Fibroblast of upper back skin (primary cell): ENCODE data around the gene AJM1.
A peak's percentile ranks its signal among the peaks of the same experiment; 100 is the strongest.
"Not testable (repeated sequence)": the region's sequence is repeated elsewhere in the genome, so short reads cannot be mapped to it uniquely, and the experiment has no call there.

ENCODE experiments used
- DNase-seq: peaks from one replicate; pipeline ENCODE4 v3.0.0-alpha.2; 2013

AJM1 gene

DNA sequence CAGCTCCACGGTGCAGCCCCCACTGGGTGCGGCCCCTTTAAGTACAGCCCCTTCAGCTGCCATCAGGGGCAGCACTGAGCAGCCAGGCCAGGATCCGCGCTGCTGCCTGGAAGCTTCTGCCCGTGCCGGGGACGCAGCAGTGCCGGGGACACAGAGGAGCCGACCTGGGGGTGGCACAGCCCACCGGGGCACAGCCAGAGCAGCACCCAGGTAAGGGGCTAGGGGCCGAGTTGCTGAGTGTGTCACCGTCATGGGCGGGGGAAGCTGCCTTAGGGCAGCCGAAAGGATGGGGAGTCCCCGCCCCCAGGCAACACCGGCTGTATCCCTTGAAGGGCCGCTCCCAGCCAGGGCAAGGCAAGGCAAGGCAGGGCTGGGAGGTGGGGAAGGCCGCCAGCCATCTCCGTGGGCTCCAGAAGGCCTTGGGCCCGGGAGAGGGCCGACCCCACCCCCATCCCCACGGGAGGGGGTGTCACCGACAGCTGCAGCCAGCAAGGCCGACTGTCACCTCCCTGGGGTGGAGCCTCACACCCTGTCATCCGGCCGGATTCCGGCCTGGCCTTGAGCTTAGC, at the start of gene AJM1:
AJM1 (plus strand) TSS at position 99 of the 569 bp plus-strand sequence. CDS start 1,937 bp downstream, outside the sequence.
- DNase-seq, result peak; percentile 69

DNA sequence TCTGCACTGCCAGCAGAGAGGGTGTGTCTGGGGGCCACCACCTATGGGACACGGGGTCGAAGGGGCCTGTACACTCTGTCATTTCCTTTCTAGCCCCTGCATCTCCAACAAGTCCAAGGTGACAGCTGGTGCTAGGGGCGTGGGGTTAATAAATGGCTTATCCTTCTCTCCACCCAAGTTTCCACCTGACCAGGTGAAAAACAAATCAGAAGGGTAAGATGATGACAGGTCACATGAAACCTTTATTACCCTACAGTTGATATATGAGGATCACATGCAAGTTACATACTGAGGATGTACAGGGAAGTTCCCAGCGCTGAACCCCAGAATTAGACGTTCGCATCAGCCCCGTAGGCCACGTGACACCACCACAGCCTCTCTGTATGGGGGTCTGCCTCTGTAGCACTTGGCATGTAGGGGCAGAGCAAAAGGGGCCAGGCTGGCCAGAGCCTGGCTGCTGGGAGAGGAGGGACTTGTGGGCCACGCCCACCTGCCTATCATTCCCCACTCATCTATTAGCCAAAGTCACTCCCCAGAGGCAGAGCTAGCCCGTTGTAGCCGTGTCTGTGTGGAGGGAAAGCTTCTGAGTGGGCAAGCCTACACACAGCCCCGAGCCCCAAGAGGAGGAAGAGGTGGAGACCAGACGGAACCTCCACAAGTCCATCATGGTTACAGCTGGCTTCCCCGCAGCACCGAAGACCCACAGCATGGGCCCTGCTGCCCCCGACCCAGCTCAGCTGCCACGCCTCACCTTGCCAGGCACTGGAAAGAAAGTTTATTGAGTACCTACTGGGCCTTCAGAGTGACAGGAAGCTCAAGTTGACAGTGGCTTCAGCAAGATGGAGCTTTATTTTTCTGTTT, 49.0 kb upstream of the AJM1 start:
- DNase-seq, result no peak

DNA sequence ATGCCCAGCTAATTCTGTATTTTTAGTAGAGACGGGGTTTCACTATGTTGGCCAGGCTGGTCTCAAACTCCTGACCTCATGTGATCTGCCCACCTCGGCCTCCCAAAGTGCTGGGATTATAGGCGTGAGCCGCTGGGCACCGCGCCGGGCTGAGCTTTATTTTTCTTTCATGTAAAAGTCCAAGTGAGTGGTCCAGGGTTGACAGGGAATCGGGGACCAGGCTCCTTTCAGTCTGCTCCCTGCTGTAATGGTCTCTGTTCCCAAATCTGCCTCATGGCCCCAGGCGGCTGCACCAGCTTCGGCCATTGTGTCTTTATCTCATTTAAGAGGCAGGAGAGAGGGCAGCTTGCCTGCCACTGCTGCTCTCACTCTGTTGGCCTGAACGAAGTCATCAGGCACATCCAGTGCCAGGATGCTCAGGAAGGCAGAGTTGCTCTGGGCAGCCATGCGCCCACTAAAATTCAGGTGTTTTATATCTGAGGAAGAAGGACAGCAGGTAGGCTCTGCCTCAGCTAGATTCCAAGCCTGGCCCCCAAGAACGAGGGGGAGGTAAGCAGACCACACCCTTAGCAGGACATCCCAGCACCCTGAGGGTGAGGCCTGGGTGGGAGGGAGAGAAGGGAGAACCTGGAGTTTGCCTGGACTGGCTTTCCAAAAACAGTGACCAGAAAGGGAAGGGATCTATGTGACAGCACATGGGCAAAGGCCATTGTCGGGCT, 47.8 kb upstream of the AJM1 start:
- DNase-seq, result no peak

DNA sequence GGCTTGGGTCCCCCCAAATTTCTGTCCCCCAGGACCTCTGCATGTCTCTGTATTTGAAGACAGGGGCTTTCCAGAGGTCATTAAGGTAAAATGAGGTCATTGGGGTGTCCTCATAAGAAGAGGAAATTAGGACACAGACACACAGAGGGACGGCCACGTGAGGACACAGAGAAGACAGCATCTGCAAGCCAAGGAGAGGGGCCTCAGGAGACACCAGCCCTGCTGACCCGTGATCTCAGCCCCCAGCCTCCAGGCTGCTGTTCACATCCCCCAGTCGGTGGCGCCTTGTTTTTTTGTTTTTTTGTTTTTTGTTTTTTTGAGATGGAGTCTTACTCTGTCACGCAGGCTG, 47.3 kb upstream of the AJM1 start:
- no peak for DNase-seq

DNA sequence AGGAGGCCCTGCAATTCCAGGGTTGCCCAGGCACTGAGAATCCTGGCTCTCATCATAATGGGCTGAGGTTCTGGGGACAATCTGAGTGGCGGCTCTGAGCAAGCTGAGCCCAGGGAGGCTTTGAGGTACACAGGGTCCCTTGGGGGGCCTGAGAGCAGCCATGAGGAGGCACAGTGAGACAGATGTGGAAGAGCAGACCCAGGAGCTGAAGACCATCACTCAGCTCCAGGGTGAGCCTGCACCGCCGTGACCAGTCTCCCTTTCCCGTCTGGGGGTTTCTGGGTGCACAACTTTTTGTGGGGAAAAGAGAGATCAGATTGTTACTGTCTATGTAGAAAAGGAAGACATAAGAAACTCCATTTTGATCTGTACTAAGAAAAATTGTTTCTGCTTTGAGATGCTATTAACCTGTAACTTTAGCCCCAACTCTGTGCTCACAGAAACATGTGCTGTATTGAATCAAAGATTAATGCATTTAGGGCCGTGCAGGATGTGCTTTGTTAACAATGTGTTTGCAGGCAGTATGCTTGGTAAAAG, 46.0 kb upstream of the AJM1 start, which contains the start of gene CCDC183:
CCDC183 (plus strand) TSS at position 101 of the 537 bp plus-strand sequence; CDS start at position 161, 60 bp downstream.
- DNase-seq, result no peak

DNA sequence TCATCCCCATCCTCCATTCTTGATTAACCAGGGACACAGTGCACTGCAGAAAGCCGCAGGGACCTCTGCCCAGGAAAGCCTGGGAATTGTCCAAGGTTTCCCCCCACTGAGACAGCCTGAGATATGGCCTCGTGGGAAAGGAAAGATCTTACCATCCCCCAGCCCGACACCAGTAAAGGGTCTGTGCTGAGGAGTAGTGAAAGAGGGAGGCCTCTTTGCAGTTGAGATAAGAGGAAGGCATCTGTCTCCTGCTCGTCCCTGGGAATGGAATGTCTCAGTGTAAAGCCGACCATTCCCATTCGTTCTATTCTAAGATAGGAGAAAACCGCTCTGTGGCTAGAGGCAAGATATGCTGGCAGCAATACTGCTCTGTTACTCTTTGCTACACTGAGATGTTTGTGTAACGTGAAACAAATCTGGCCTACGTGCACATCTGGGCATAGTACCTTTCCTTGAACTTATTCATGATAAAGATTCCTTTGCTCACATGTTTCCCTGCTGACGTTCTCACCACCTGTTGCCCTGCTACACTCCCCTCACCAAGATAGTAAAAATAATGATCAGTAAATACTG, 45.4 kb upstream of the AJM1 start:
- peak; percentile 42 for DNase-seq

DNA sequence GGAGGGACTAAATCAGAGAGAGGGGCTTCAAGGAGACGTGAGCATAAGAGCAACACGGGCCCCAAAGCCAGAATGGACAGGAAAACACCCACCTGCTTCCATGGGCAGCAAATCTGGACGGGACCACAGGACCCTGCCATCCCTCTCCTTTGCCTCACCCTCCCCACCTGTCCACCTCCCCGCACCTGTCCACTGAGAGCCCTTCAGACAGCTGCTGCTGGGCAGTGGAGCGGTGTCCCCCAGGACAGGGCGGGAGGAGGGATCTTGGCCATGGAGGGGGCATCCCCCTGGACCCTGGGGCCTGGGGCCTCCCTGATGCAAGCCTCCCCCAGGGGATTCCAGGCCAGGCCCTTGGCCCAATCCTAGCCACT, 43.6 kb upstream of the AJM1 start:
- DNase-seq, result no peak

DNA sequence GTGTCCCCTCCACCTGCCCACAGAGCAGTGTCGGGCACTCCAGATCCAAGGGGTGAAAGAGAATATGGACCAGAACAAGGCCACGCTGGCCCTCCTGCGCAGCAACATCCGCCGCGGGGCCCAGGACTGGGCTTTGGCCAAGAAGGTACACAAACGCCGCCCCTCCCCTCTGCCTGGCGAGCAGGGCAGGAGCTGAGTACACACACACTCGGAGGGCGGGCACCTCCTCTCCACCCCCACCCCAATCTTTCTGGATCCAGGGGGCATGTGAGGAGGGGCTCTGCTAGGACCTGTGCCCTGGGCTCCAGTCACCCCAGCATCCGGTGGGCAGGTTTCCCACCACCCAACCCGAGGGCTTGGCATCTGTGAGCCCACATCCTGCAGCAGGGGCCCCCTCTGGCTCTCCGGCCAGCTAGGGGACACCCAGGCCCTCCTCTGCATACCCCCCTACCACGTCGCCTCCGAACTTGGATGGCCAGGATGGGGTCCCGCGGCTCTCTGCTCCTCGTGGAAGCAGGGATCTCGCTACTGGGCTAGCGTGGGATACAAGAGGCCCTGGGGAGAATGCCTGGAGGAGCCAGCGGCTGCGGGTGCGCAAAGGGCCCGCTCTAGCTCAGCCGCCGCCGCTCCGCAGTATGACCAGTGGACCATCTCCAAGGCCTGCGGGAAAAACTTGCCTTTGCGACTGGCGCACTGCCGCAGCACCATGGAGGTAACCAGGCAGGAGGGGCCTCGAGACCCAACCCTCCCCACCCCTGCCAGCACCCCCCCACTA, 43.0 kb upstream of the AJM1 start:
- no peak for DNase-seq

DNA sequence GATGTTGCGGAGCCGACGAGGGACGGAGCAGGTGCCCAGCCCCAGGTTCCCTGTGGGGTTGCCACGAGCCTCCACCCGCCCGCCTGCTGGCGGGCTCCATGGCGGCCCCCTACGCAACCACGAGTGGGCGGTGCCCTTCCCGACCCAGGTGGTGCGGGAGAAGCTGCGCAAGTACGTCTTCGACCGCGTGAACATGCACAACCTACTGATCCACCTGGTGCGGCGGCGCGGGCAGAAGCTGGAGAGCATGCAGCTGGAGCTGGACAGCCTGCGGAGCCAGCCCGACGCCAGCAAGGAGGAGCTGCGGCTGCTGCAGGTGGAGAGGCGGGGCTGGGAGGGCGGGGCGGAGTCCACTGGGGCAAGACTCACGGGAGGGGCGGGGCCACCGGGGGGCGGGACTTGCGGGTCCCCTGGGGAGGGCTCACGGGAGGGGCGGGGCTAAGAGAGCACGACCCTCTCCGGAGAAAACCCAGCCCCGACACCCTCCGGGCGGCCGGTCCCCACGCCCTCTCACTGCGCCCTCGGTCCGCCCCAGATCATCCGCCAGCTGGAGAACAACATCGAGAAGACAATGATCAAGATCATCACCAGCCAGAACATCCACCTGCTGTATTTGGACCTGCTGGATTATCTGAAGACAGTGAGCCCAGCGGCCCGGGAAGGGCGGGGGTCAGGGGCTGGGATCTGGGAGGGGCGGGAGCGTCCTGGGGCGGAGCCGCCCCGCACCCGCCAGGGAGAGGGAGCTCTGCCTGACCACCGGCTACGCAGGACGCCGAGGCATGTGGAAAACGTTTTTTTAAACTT, 42.2 kb upstream of the AJM1 start:
- DNase-seq, result no peak

DNA sequence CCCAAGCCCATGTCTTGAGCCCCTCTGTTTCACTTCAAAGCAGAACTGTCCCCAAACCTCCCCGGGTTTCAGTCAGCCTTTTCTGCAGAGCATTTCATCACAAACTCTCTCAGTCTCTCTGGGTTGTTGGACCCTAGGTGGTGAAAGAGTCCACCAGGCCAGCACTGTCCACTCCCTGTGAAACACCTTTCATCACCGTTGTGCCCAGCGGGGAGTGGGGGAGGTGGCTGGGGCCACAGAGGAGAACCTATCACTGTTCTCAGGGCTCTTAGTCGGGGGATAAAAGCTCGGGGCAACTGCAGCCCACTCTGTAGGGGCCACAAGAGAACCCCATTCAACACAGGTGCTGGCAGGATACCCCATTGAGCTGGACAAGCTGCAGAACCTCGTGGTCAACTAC, 40.0 kb upstream of the AJM1 start:
- DNase-seq, result no peak

DNA sequence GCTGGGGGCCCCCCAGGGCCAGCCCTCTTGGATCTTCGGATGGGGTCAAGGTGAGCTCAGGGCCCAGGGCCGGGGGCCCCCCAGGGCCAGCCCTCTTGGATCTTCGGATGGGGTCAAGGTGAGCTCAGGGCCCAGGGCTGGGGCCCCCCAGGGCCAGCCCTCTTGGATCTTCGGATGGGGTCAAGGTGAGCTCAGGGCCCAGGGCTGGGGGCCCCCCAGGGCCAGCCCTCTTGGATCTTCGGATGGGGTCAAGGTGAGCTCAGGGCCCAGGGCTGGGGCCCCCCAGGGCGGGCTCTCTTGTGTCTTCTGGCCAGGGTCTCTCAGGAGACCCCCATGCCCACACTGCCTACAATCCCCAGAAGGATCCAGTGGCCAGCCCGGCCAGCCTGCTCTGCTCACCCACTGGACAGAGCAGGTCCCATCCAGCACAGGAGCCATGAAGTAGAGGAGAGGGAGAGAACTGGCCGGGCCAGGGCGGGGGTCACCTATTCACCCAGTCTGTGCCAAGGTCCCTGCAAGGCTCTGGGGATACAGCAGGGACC, 39.2 kb upstream of the AJM1 start:
- not testable (repeated sequence) for DNase-seq

DNA sequence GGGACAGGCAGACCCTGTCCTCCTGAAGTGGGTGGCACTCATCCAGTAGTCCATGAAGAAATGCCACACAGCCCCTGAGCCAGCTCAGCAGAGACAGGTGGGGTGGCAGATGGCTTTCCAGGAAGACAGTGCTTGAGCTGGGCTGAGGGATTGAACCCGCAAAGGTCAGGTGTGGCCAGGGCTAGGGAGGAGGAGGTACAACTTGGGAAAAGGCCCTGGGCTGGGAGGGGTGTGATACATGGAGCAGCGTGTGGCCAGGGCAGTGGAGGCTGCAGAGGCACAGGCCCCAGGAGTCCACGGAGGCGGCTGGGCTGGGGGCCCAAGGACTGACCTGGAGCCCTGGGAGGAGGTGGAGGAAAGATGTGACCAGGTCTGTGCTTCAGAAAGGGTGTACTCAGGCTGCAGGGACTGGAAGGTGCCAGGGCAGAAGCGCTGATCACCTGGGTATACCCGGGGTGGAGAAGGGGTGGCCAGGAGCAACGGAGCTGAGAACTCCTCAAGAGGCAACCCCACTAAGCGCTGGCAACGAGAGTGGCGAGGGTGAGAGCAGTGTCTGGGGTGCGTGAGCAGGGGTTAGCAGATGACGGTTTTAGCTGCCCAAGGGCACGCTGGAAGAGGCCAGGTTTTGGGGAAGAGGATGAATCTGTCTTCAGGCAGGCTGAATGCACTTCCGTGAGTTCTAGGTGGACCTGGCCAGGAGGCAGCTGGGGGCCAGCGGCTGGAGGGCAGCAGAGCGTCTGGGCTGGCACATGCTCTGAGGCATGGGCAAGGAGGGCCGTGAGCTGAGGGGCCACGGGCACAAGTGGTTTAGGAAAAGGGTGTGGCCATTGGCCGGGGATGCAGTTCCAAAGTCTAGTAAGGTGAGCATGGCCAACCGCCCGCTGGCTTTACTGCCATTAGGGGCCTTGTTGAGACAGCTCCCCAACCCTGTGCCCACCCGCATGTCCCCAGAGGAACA, 38.4 kb upstream of the AJM1 start:
- no peak for DNase-seq

DNA sequence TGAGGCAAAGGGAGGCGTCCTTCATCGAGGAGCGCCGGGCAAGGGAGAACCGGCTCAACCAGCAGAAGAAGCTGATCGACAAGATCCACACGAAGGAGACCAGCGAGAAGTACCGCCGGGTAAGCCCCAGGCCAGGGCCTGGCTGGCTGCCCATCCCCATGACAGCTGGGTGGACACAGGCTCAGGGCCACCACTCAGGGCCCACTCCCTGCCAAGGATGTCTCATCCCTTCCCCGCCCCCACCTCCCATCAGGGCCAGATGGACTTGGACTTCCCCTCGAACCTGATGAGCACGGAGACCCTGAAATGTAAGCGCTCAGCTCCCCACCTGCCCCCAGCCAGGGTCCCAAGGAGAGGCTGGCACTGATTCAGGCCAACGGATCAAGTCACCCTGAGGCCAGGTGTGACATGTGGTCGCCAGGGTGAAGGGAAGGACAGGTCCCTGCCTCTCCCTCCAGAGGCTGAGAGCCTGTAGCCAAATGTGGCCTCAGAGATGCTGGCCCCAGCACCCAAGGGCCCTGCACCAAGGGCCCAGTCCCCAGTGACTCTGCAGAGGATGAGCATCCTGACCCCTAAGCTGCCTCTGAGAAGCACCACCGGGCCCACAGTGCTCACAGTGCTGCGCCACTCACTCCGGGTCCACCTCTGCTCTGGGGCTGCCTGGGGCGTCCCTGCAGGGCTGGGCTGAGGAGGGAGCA, 37.6 kb upstream of the AJM1 start:
- no peak for DNase-seq

DNA sequence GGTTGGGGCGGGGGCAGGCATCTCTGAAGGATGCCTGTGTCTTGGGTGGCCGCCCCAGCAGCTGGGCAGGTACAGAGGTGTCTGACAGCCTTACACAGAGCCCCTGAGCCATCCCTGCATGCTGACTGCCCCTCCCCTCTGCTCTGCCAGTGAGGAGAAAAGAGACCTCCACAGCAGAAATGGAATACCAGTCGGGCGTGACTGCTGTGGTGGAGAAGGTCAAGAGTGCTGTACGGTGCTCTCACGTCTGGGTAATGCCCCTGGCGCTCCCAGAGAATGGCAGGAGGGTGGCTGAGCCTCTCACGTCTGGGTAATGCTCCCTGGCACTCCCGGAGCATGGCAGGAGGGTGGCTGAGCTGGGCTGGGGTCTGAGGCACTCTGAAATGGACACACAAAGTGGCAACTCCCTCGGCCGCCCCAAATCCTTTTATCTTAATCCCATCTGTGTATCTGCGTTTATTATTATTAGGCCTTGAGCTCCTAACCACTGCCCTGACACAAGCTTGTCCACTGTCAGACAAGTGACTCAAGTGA, 37.0 kb upstream of the AJM1 start:
- DNase-seq, result no peak

DNA sequence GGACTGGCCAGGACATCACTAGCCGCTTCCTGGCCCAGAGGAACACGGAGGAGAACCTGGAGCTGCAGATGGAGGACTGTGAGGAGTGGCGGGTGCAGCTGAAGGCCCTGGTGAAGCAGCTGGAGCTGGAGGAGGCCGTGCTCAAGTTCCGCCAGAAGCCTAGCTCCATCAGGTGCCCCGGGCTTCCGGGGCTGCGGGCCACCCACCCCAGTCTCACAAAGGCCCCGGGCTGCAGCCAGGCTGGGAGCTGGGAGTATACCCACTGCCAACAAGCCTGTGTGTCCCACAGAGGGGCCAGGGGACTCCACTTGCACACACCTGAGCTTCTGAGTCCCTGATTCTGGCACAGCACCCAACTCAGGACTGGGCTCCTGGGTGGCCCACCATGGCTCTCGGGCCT, 36.2 kb upstream of the AJM1 start:
- DNase-seq, result no peak

DNA sequence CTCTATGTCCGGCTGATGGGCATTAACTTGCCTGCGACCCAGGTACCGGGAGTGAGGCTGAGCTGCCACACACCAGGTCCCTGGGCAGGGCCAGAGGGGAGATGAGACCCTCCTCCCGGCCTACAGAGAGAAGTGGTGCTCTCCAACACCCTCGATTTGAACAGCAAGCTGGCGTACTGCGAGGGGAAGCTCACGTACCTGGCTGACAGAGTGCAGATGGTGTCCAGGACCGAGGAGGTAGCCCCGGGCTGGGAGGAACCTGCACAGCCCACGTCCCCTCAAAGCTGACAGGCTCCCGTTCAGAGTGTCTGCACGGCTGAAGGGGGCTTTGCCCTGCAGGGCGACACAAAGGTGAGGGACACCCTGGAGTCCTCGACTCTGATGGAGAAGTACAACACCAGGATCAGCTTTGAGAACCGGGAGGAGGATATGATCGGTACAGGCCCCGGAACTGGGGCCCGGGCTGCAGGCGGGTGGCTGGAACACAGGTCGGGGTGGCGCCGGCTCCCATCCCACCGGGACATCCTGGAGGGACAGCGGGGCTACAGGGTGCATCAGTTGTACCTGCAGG, 35.6 kb upstream of the AJM1 start:
- DNase-seq, result no peak

DNA sequence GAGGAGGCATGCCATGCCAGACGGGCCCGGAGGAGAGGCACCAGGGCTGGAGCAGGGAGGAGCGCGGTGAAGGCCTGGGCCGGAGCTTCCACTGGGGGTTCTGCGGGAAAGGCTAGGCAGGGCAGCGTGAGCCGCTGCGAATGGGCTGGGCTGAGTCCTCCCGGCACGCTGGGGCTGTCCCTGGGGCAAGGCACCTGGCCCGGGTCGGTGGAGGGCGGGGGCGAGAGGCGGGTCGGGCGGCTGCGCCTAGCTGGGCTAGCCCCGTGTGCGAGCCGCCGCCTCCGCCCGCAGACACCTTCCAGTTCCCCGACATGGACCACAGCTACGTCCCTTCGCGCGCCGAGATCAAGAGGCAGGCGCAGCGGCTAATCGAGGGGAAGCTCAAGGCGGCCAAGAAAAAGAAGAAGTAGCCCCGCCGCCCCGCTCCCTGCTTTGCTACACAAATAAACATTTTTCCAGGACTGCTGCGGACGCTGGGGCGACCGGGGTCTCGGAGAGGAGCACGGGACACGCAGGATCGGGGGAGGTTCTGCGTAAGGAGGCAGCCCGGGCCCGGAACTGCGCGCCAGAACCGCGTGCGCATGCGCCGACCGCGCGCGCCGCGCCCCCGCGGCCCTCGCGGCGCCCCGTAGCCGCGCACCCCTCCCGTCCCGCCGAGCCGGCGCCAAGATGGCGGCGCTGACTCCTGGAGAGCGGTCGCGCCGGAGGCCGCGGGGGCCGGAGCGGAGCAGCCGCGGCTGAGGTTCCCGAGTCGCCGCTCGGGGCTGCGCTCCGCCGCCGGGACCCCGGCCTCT, 34.8 kb upstream of the AJM1 start, which contains the start of gene RABL6:
RABL6 (plus strand) TSS at position 668 of the 794 bp plus-strand sequence. CDS start 249 bp downstream, outside the sequence.
- peak; percentile 67 for DNase-seq
